Lung (tissue), 12 donors: Measurements from ENCODE around the gene PODN. TPM values are rescaled to one million over a fixed set of nuclear protein-coding genes. Genes with fewer than 3 reads are reported as not detected.

ENCODE experiments used
- ATAC-seq: fragments of 200-7000 bp; cut with Tn5 transposase; one replicate; pipeline ENCODE4 v1.9.1; 2020; ENCODE audit warnings: moderate number of reproducible peaks; ENCODE audit not compliant: insufficient read depth, low FRiP score
- DNase-seq, 3 donors: peaks; one replicate each; pipeline ENCODE4 v3.0.0-alpha.2; 2013 to 2017
- H3K27ac ChIP-seq, 2 donors: one replicate each; pipeline ENCODE4 v1.5.1; 2013; ENCODE audit warnings: mild to moderate bottlenecking in 2 of 2, moderate library complexity in 2 of 2, control low read depth in 1 of 2, inconsistent platforms in 1 of 2, low read depth in 1 of 2, low read length in 1 of 2
- H3K27me3 ChIP-seq, 3 donors: one replicate each; pipeline ENCODE4 v1.5.1; 2013; ENCODE audit warnings: low read length in 2 of 3; ENCODE audit not compliant: control insufficient read depth in 3 of 3, insufficient read depth in 3 of 3
- H3K36me3 ChIP-seq, 4 donors: one replicate each; pipeline ENCODE4 v1.5.1; 2013; ENCODE audit warnings: low read length in 4 of 4, mild to moderate bottlenecking in 1 of 4, moderate library complexity in 1 of 4; ENCODE audit not compliant: control insufficient read depth in 4 of 4, insufficient read depth in 4 of 4
- H3K4me1 ChIP-seq, 5 donors: one replicate each; pipeline ENCODE4 v1.5.1; 2013; ENCODE audit warnings: low read length in 5 of 5, mild to moderate bottlenecking in 2 of 5, moderate library complexity in 1 of 5; ENCODE audit not compliant: control insufficient read depth in 5 of 5, insufficient read depth in 5 of 5
- H3K4me3 ChIP-seq: one replicate; pipeline ENCODE4 v1.5.1; 2013; ENCODE audit warnings: mild to moderate bottlenecking, control low read depth, moderate library complexity
- H3K9ac ChIP-seq, 2 donors: one replicate each; pipeline ENCODE4 v1.5.1; 2013; ENCODE audit warnings: low read length in 2 of 2, control low read depth in 1 of 2; ENCODE audit not compliant: insufficient read depth in 1 of 2
- H3K9me3 ChIP-seq, 4 donors: one replicate each; pipeline ENCODE4 v1.5.1; 2013; ENCODE audit warnings: low read length in 3 of 4, mild to moderate bottlenecking in 1 of 4, moderate library complexity in 1 of 4; ENCODE audit not compliant: control insufficient read depth in 4 of 4, insufficient read depth in 3 of 4
- CTCF ChIP-seq: IDR thresholded peaks from 2 replicates; pipeline ENCODE4 v1.5.1; 2012; ENCODE audit warnings: mild to moderate bottlenecking; ENCODE audit errors: control extremely low read depth, extremely low read depth
- WGBS, 2 donors: extraction: QIAGEN DNeasy Blood & Tissue Kit; methylation state at CpG; one replicate each; pipeline ENCODE4 v1.1.7; 2013; 5-methylcytosine and 5-hydroxymethylcytosine counted together
- polyA plus RNA-seq, 2 donors: library from polyadenylated mRNA; stranded (reverse); fragments of 200-250 nt; gene quantifications; one replicate each; pipeline ENCODE4 v1.2.1, GENCODE V29; 2013
- total RNA-seq, 2 donors: library from RNA; depleted of rRNA in 1 of 2; stranded (reverse); fragments of >200 nt in 1 of 2; gene quantifications; one replicate each; pipeline ENCODE4 v1.2.1, GENCODE V29; 2014 to 2021
- donor health status: control.
- donor health status: control.
- donor health status: Bipolar disorder and iron deficiency.
- donor health status: healthy.
- donor health status: DM: yes; HTN: yes; CAD: no.

Gene PODN
- total and polyA plus RNA-seq, 4 donors, result 12.9 to 40.9 (median 21.7) TPM

- Histone ChIP-seq H3K4me1 (peaks cover 0 to 33% (median 11%) of the 10 kb centered on the region in 5 donors), H3K9me3 (peaks cover 0 to 4% (median 0%) of the 10 kb centered on the region in 4 donors), H3K4me3 (no peak overlapping the region), H3K36me3 (no peaks in the 10 kb centered on the region), H3K9ac (no peak overlapping the region), H3K27ac (peak overlapping the region in 1 of 2 donors; percentile 62), H3K27me3 (no peaks in the 10 kb centered on the region)
- 59 to 77% methylated on average over 14 of the region's 14 CpGs for WGBS, 2 donors
- ATAC-seq (no peak), DNase-seq (peak; percentile 31 to 57 (median 44))
- no peak for TF ChIP-seq CTCF
These were observed 46.9 kb downstream of the PODN start for GRCh38 chr1:53108646-53109580.

GRCh38 chr1:53110370-53111072, 48.5 kb downstream of the PODN start:
- 47 to 54% methylated on average over 18 of the region's 18 CpGs for WGBS, 2 donors
- TF ChIP-seq CTCF, result no peak
- ATAC-seq (peak; percentile 38), DNase-seq (peak in 2 of 3 donors; percentile 40 to 66)
- no peaks in the 10 kb centered on the region for H3K36me3 ChIP-seq
- peaks cover 0 to 4% (median 0%) of the 10 kb centered on the region in 4 donors for H3K9me3 ChIP-seq
- H3K27ac ChIP-seq, result peak overlapping the region in 1 of 2 donors; percentile 62
- no peak overlapping the region for H3K4me3 ChIP-seq
- no peaks in the 10 kb centered on the region for H3K27me3 ChIP-seq
- H3K4me1 ChIP-seq, result peaks cover 0 to 39% (median 15%) of the 10 kb centered on the region in 5 donors
- no peak overlapping the region for H3K9ac ChIP-seq

GRCh38 chr1:53111073-53111556, 49.1 kb downstream of the PODN start:
- Histone ChIP-seq H3K27ac (no peak overlapping the region), H3K27me3 (no peaks in the 10 kb centered on the region), H3K4me1 (peaks cover 0 to 43% (median 21%) of the 10 kb centered on the region in 5 donors), H3K9me3 (peaks cover 0 to 4% (median 0%) of the 10 kb centered on the region in 4 donors), H3K36me3 (no peaks in the 10 kb centered on the region), H3K4me3 (no peak overlapping the region), H3K9ac (no peak overlapping the region)
- DNase-seq (peak in 2 of 3 donors; percentile 29 to 44), ATAC-seq (peak; percentile 28)
- no peak for TF ChIP-seq CTCF
- WGBS, 2 donors, result 63 to 78% methylated on average over 10 of the region's 10 CpGs
